Measurements from ENCODE around the gene FSD1.
"Not testable (repeated sequence)": the region's sequence is repeated elsewhere in the genome, so short reads cannot be mapped to it uniquely, and the experiment has no call there.

Gene FSD1

GRCh38 chr19:4346020-4346383 is 41.6 kb downstream of the FSD1 start:
- no peak for DNase-seq

- no peak for DNase-seq
Measured at GRCh38 chr19:4347521-4347920, 43.1 kb downstream of the FSD1 start.

GRCh38 chr19:4349225-4349624 is 44.8 kb downstream of the FSD1 start:
- DNase-seq = not testable (repeated sequence)

- no peak for DNase-seq
Measured at GRCh38 chr19:4350111-4350510, 45.7 kb downstream of the FSD1 start.

- DNase-seq = no peak
Measured at GRCh38 chr19:4350726-4351125, 46.3 kb downstream of the FSD1 start.

- DNase-seq = peak; percentile 60 to 62
Measured at GRCh38 chr19:4352701-4353121, 48.3 kb downstream of the FSD1 start.

- DNase-seq = no peak
Measured at GRCh38 chr19:4354282-4354681, 49.9 kb downstream of the FSD1 start.

GRCh38 chr19:4354897-4355296 is 50.5 kb downstream of the FSD1 start:
- no peak for DNase-seq

- DNase-seq = no peak
Measured at GRCh38 chr19:4357095-4357797, 52.8 kb downstream of the FSD1 start.

GRCh38 chr19:4357921-4358326 is 53.5 kb downstream of the FSD1 start:
- no peak for DNase-seq

GRCh38 chr19:4358709-4359626 is 54.6 kb downstream of the FSD1 start:
- no peak for DNase-seq

- DNase-seq = no peak
Measured at GRCh38 chr19:4359627-4360000, 55.2 kb downstream of the FSD1 start.

- no peak for DNase-seq
Measured at GRCh38 chr19:4360081-4360569, 55.7 kb downstream of the FSD1 start.

GRCh38 chr19:4360641-4361151 is 56.3 kb downstream of the FSD1 start:
- no peak for DNase-seq

GRCh38 chr19:4361152-4362046 is 57.0 kb downstream of the FSD1 start:
- DNase-seq = no peak

- DNase-seq = no peak
Measured at GRCh38 chr19:4362101-4362828, 57.9 kb downstream of the FSD1 start.

GRCh38 chr19:4362831-4363545 is 58.6 kb downstream of the FSD1 start:
- no peak for DNase-seq

- no peak for DNase-seq
Measured at GRCh38 chr19:4363571-4364304, 59.3 kb downstream of the FSD1 start.

- no peak for DNase-seq
Measured at GRCh38 chr19:4365341-4365740, 60.9 kb downstream of the FSD1 start.

- no peak for DNase-seq
Measured at GRCh38 chr19:4365791-4366665, 61.6 kb downstream of the FSD1 start.
